IPS DF 6.9 (cell line): ENCODE results near the gene SMIM30.
"Not testable (repeated sequence)": the region's sequence is repeated elsewhere in the genome, so short reads cannot be mapped to it uniquely, and the experiment has no call there.

Experiments used
- DNase-seq: peaks from one replicate; pipeline ENCODE4 v3.0.0-alpha.2; 2013; ENCODE audit warnings: low read depth, low spot score
- H3K27ac ChIP-seq: one replicate; pipeline ENCODE4 v1.5.1; 2013; ENCODE audit warnings: low read length, control low read depth
- H3K27me3 ChIP-seq: 2 replicates; pipeline ENCODE4 v1.6.1; 2013; ENCODE audit warnings: mild to moderate bottlenecking, low read length; ENCODE audit not compliant: control insufficient read depth, insufficient read depth
- H3K36me3 ChIP-seq: 2 replicates; pipeline ENCODE4 v1.6.1; 2013; ENCODE audit warnings: low read length; ENCODE audit not compliant: control insufficient read depth, insufficient read depth
- H3K4me1 ChIP-seq: 2 replicates; pipeline ENCODE4 v1.6.1; 2013; ENCODE audit warnings: low read length; ENCODE audit not compliant: control insufficient read depth, insufficient read depth
- H3K4me3 ChIP-seq: 2 replicates; pipeline ENCODE4 v1.5.1; 2013; ENCODE audit warnings: mild to moderate bottlenecking, low read length
- H3K9me3 ChIP-seq: 2 replicates; pipeline ENCODE4 v1.6.1; 2013; ENCODE audit warnings: low read length, inconsistent platforms; ENCODE audit not compliant: control insufficient read depth, insufficient read depth
- WGBS: extraction: QIAGEN DNeasy Blood & Tissue Kit; methylation state at CpG from one replicate; pipeline ENCODE4 v1.1.7; 2013; ENCODE audit warnings: mixed read lengths, missing lambda C conversion rate; ENCODE audit not compliant: insufficient read length, insufficient coverage; 5-methylcytosine and 5-hydroxymethylcytosine counted together

SMIM30 gene

GRCh38 chr7:113118074-113118959 is at the start of gene SMIM30:
TSS of gene SMIM30 (minus strand) at chr7:113118554. CDS start at chr7:113117578, 976 bp downstream.
- 0 out of 2 replicates have a peak, but pooled peaks cover 2% of the 10 kb centered on the region for H3K36me3 ChIP-seq
- no peaks in the 10 kb centered on the region for H3K27me3 ChIP-seq
- H3K27ac ChIP-seq = no peak within 1 kb of the TSS
- H3K4me3 ChIP-seq = peak within 1 kb of the TSS; percentile 90; the same call in 1 of the 2 replicates
- WGBS = no CpG with 5 or more reads among the region's 35 CpGs
- H3K4me1 ChIP-seq = no peaks in the 10 kb centered on the region
- no peaks in the 10 kb centered on the region for H3K9me3 ChIP-seq
- DNase-seq = peak; percentile 55

GRCh38 chr7:113166176-113166575 is 47.8 kb upstream of the SMIM30 start:
- no CpG with 5 or more reads among the region's 1 CpG for WGBS
- DNase-seq, H3K4me3 ChIP-seq, H3K27ac ChIP-seq, H3K27me3 ChIP-seq, H3K36me3 ChIP-seq, H3K4me1 ChIP-seq, H3K9me3 ChIP-seq: not testable (repeated sequence)

GRCh38 chr7:113161050-113161449 is 42.7 kb upstream of the SMIM30 start:
- no peaks in the 10 kb centered on the region for H3K4me1 ChIP-seq
- DNase-seq = no peak
- no peaks in the 10 kb centered on the region for H3K36me3 ChIP-seq
- no peaks in the 10 kb centered on the region for H3K27me3 ChIP-seq
- H3K9me3 ChIP-seq = no peaks in the 10 kb centered on the region
- H3K27ac ChIP-seq = no peak overlapping the region
- no peak overlapping the region for H3K4me3 ChIP-seq
- no CpG with 5 or more reads among the region's 2 CpGs for WGBS

- H3K4me1 ChIP-seq = no peaks in the 10 kb centered on the region
- WGBS = no CpG with 5 or more reads among the region's 5 CpGs
- H3K36me3 ChIP-seq = no peaks in the 10 kb centered on the region
- H3K27ac ChIP-seq = no peak overlapping the region
- no peak overlapping the region for H3K4me3 ChIP-seq
- no peaks in the 10 kb centered on the region for H3K9me3 ChIP-seq
- H3K27me3 ChIP-seq = no peaks in the 10 kb centered on the region
- DNase-seq = peak; percentile 52
These were observed 41.5 kb upstream of the SMIM30 start for GRCh38 chr7:113159746-113160339.

GRCh38 chr7:113158756-113159155 is 40.4 kb upstream of the SMIM30 start:
- Histone ChIP-seq H3K36me3 (no peaks in the 10 kb centered on the region), H3K4me1 (no peaks in the 10 kb centered on the region), H3K4me3 (no peak overlapping the region), H3K27me3 (no peaks in the 10 kb centered on the region), H3K27ac (no peak overlapping the region), H3K9me3 (no peaks in the 10 kb centered on the region)
- WGBS = no CpG with 5 or more reads among the region's 2 CpGs
- no peak for DNase-seq

- H3K4me3 ChIP-seq = no peak overlapping the region
- no peaks in the 10 kb centered on the region for H3K9me3 ChIP-seq
- 100% methylated on average over 1 of the region's 3 CpGs for WGBS
- H3K36me3 ChIP-seq = no peaks in the 10 kb centered on the region
- H3K4me1 ChIP-seq = no peaks in the 10 kb centered on the region
- no peak overlapping the region for H3K27ac ChIP-seq
- DNase-seq = no peak
- H3K27me3 ChIP-seq = no peaks in the 10 kb centered on the region
These were observed 35.8 kb upstream of the SMIM30 start for GRCh38 chr7:113154117-113154516.

GRCh38 chr7:113144817-113145216 is 26.5 kb upstream of the SMIM30 start:
- H3K9me3 ChIP-seq = no peaks in the 10 kb centered on the region
- H3K36me3 ChIP-seq = no peaks in the 10 kb centered on the region
- no peak for DNase-seq
- H3K4me1 ChIP-seq = no peaks in the 10 kb centered on the region
- no peak overlapping the region for H3K27ac ChIP-seq
- no peak overlapping the region for H3K4me3 ChIP-seq
- no peaks in the 10 kb centered on the region for H3K27me3 ChIP-seq
- WGBS = no CpG with 5 or more reads among the region's 1 CpG

- no peaks in the 10 kb centered on the region for H3K27me3 ChIP-seq
- no peaks in the 10 kb centered on the region for H3K36me3 ChIP-seq
- no peak overlapping the region for H3K4me3 ChIP-seq
- H3K9me3 ChIP-seq = no peaks in the 10 kb centered on the region
- no peaks in the 10 kb centered on the region for H3K4me1 ChIP-seq
- no peak for DNase-seq
- no peak overlapping the region for H3K27ac ChIP-seq
- WGBS = no CpG with 5 or more reads among the region's 2 CpGs
These were observed 25.3 kb upstream of the SMIM30 start for GRCh38 chr7:113143486-113144257.

GRCh38 chr7:113142385-113143119 is 24.2 kb upstream of the SMIM30 start:
- Histone ChIP-seq H3K27ac (no peak overlapping the region), H3K4me1 (no peaks in the 10 kb centered on the region), H3K9me3 (no peaks in the 10 kb centered on the region), H3K36me3 (no peaks in the 10 kb centered on the region), H3K4me3 (no peak overlapping the region), H3K27me3 (no peaks in the 10 kb centered on the region)
- no CpG with 5 or more reads among the region's 5 CpGs for WGBS
- DNase-seq = no peak

GRCh38 chr7:113141803-113142202 is 23.4 kb upstream of the SMIM30 start:
- Histone ChIP-seq H3K4me3 (no peak overlapping the region), H3K27ac (no peak overlapping the region), H3K4me1 (no peaks in the 10 kb centered on the region), H3K27me3 (no peaks in the 10 kb centered on the region), H3K9me3 (no peaks in the 10 kb centered on the region), H3K36me3 (no peaks in the 10 kb centered on the region)
- no peak for DNase-seq
